MM.1S (cell line): ENCODE data around the gene PLEKHG5.

Experiments
- CTCF ChIP-seq: fragments of 300-600 bp; sonication (generic); IDR thresholded peaks from 2 replicates; pipeline ENCODE4 v1.5.1; 2016; ENCODE audit warnings: antibody characterized with exemption, low read length, mixed read lengths
- EZH2 ChIP-seq: fragments of 300-600 bp; sonication (generic); optimal IDR thresholded peaks from 2 replicates; pipeline ENCODE3; 2017; ENCODE audit warnings: low read depth, mild to moderate bottlenecking, antibody characterized with exemption, low read length, mixed read lengths
- EZH2phosphoT487 ChIP-seq: fragments of 300-600 bp; sonication (generic); IDR thresholded peaks from 2 replicates; pipeline ENCODE4 v1.6.1; 2018; ENCODE audit warnings: antibody characterized with exemption, low read length

- no peak for TF ChIP-seq CTCF
- TF ChIP-seq EZH2 = no peak
- TF ChIP-seq EZH2phosphoT487 = no peak
Measured at GRCh38 chr1:6490181-6491080, 1.0 kb downstream of the PLEKHG5 start.
